ENCODE measurements around the gene DSCAM. TPM values are rescaled to one million over a fixed set of nuclear protein-coding genes. Genes with fewer than 3 reads are reported as not detected.

DSCAM gene
- polyA plus RNA-seq, 1 experiment = not detected

DNA sequence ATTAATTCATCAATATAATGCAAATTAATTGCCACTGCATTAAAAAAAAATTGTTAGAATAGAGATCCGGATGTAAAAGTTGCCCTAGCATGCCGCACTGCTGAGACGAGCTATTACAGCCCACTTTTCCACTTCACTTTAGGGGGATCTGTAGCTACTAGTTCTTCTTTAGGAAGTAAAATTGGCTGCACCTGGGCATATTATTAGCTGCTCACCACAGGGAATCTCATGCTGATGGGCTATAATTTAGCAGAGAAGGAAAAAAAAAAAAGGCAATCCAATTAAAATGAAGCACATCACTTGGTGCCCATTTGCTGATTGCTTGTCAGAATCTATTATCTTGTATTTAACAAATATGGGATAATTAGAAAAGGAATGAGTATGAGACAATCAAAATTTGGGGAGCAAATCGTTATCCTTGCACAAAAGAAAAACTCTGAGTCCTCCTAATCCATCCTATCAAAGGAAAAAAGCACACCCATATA, 233.4 kb downstream of the DSCAM start:
- ChIA-PET CTCF (no interaction called here), POLR2A (no interaction called here)
- TF ChIP-seq, protein P1, sequence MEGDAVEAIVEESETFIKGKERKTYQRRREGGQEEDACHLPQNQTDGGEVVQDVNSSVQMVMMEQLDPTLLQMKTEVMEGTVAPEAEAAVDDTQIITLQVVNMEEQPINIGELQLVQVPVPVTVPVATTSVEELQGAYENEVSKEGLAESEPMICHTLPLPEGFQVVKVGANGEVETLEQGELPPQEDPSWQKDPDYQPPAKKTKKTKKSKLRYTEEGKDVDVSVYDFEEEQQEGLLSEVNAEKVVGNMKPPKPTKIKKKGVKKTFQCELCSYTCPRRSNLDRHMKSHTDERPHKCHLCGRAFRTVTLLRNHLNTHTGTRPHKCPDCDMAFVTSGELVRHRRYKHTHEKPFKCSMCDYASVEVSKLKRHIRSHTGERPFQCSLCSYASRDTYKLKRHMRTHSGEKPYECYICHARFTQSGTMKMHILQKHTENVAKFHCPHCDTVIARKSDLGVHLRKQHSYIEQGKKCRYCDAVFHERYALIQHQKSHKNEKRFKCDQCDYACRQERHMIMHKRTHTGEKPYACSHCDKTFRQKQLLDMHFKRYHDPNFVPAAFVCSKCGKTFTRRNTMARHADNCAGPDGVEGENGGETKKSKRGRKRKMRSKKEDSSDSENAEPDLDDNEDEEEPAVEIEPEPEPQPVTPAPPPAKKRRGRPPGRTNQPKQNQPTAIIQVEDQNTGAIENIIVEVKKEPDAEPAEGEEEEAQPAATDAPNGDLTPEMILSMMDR (IDR thresholded peaks at IDR 0.05; ENCODE audit: low read depth, low read length) = no peak
- Histone ChIP-seq H3K9me3 (ENCODE audit: control insufficient read depth, insufficient read depth, low read length) (peaks cover 51% of the 10 kb centered on the region), H3K27me3 (ENCODE audit: control insufficient read depth, insufficient read depth, low read length) (no peaks in the 10 kb centered on the region), H3K27ac (ENCODE audit: low read depth, low read length) (no peak overlapping the region), H3K4me3 (ENCODE audit: low read depth, low read length) (no peak overlapping the region)
- DNase-seq (ENCODE audit: low read depth, low spot score) = no peak

DNA sequence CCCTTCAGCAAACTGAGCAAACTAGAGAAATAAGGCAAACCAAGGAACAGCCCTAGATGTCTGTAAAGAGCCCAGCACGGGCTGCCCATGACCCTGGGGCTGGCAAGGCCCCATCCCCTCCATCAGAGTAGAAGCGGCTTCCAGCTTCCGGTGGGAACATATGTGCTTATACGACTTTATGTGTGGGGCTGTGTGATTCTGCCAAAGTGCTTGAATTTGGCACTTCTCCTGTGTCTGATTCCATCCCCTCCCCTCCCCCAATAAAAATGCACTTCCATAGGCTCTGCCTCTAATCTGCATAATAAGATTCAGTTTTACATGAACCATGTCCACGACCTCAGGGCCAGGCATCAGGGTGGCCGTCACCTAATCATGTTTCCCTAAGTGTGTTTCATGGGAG, 236.6 kb downstream of the DSCAM start:
- ChIA-PET CTCF (no interaction called here), POLR2A (no interaction called here)
- TF ChIP-seq, protein P1 (IDR thresholded peaks at IDR 0.05; ENCODE audit: low read depth, low read length) = no peak
- no peak for DNase-seq (ENCODE audit: low read depth, low spot score)
- no peaks in the 10 kb centered on the region for H3K27me3 ChIP-seq (ENCODE audit: control insufficient read depth, insufficient read depth, low read length)
- no peak overlapping the region for H3K4me3 ChIP-seq (ENCODE audit: low read depth, low read length)
- peaks cover 41% of the 10 kb centered on the region for H3K9me3 ChIP-seq (ENCODE audit: control insufficient read depth, insufficient read depth, low read length)
- no peak overlapping the region for H3K27ac ChIP-seq (ENCODE audit: low read depth, low read length)

DNA sequence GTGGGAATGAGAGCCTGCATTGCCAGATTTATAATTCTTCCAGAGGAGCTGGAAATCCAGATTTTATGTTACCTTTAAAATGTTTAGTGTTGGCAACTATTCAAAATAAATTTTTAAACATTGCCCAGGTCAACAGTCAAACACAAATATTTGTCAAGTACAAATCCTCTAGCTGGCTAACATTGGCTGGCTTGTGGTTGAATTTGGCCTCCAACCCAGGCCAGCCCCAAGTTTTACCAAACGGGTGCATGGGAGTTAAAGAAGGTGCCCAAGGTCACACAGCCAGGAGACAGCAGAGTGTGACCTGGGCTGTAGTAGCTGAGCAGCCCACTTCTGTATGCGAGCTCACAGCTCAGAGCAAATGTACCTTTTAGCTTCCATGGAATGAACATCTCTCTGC, 240.6 kb downstream of the DSCAM start:
- Histone ChIP-seq H3K9me3 (ENCODE audit: control insufficient read depth, insufficient read depth, low read length) (peaks cover 35% of the 10 kb centered on the region), H3K27ac (ENCODE audit: low read depth, low read length) (no peak overlapping the region), H3K27me3 (ENCODE audit: control insufficient read depth, insufficient read depth, low read length) (no peaks in the 10 kb centered on the region), H3K4me3 (ENCODE audit: low read depth, low read length) (no peak overlapping the region)
- POLR2A ChIA-PET = no interaction called here
- no peak for DNase-seq (ENCODE audit: low read depth, low spot score)
- TF ChIP-seq, protein P1 (IDR thresholded peaks at IDR 0.05; ENCODE audit: low read depth, low read length) = no peak
- CTCF ChIA-PET = no interaction called here

DNA sequence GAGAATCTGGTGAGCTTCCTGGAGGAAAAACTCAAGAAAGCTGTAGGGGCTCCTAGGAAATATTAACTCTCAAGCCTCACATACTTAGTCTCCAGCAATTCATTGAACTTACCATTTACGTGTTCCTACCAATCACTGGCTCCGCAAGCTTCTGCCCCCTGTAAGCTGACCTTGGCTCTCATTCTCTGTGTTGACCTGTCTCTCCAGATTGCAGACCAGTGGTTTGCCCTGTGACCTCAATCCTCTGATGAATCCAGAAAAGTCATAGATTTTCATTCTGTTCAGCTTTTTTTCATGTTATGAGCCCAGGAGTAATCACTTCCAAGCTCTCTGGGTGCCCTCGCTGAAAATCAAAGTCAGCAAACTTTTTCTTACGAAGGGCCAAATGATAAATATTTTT, 241.9 kb downstream of the DSCAM start:
- no peak for DNase-seq (ENCODE audit: low read depth, low spot score)

DNA sequence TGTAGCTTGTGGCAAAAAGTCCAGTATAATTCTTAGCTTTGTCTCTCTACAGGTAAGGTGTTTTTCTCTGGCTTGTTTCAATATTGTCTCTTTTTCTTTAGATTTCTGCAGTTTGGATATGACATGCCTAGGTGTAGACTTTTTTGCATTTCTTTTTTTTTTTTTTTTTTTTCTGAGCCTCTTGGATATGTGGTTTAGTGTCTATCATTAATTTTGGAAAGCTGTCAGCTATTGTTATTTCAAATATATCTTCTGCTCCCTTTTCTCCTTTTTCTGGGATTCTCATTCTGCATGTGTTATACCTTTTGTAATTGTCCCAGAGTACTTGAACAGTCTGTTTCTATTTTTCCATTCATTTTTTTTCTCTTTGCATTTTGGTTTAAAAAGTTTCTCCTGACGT, 243.2 kb downstream of the DSCAM start:
- no peak for DNase-seq (ENCODE audit: low read depth, low spot score)
- Histone ChIP-seq H3K27ac (ENCODE audit: low read depth, low read length) (no peak overlapping the region), H3K27me3 (ENCODE audit: control insufficient read depth, insufficient read depth, low read length) (no peaks in the 10 kb centered on the region), H3K4me3 (ENCODE audit: low read depth, low read length) (no peak overlapping the region), H3K9me3 (ENCODE audit: control insufficient read depth, insufficient read depth, low read length) (peaks cover 19% of the 10 kb centered on the region; the same call in 1 of the 2 replicates)
- CTCF ChIA-PET = interaction anchor here (0.7 kb wide), 1 partner anchor 24 kb away, joined by 3 read pairs; no protein-coding TSS in a partner anchor
- POLR2A ChIA-PET = no interaction called here
- TF ChIP-seq, protein P1 (IDR thresholded peaks at IDR 0.05; ENCODE audit: low read depth, low read length) = no peak

More for the DNA sequence above, 241.9 kb downstream of the DSCAM start:
- Histone ChIP-seq H3K27ac (ENCODE audit: low read depth, low read length) (no peak overlapping the region), H3K27me3 (ENCODE audit: control insufficient read depth, insufficient read depth, low read length) (no peaks in the 10 kb centered on the region), H3K9me3 (ENCODE audit: control insufficient read depth, insufficient read depth, low read length) (peaks cover 26% of the 10 kb centered on the region), H3K4me3 (ENCODE audit: low read depth, low read length) (no peak overlapping the region)
- ChIA-PET POLR2A (no interaction called here), CTCF (no interaction called here)
- TF ChIP-seq, protein P1 (IDR thresholded peaks at IDR 0.05; ENCODE audit: low read depth, low read length) = no peak
